SW 1271 (cell line): ENCODE results near the gene CLDN1.

ENCODE experiments used
- DNase-seq, 2 experiments: peaks; one replicate each; lab custom pipeline; 2025; lab: John Stamatoyannopoulos, UW

The CLDN1 gene

DNA sequence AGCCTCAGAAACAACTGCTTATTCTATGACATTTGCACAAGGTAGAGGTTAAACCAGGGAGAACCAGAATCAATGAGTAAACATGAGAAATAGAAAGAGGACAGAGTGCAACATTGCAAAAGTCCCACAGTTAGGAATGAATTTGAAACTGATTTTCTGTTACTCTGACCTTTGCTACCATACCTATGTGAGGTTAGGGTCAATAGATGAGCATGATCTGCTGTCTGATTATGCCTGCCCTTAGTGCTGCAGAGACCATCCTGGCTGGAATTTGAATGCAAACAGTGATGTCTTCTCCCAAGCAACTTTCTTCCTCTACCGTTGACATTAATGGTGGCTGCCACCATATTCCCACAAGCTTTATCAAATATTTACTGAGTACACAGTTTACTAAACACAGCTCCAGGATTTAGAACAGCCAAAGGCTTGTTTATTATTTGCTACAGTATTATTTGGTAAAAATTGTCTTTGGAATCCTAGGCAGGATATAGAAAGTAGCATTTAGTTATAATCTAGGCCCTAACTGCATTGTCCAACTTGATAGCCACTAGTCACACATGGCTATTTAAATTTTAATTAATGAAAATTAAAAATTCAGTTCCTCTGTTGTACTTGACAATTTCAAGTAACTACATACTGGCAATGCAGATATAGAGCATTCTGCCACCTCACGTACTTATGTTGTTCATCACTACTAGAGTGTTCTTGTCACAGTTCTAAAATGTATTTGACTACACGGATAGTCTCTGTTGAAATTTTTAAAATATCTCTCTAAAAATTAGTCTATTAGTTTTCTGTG, 8.9 kb upstream of the CLDN1 start:
- no peak for DNase-seq

DNA sequence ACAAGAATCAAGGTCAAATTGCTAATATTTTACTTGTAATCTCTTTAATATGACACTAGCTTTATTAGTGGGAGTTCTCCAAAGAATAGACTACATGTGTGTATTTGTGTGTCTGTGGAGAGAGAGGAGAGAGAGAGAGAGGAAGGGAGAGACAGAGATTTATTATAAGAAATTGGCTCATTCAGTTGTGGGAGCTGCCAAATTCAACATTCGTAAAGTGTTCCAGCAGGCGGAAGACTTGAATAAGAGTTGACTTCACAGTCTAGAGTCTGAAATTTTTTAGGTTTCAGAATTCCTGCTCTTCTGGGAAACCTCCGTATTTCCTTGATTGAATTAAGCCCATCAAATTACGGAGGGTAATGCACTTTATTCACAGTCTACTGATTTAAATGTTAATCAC, 4.7 kb upstream of the CLDN1 start:
- no peak for DNase-seq

DNA sequence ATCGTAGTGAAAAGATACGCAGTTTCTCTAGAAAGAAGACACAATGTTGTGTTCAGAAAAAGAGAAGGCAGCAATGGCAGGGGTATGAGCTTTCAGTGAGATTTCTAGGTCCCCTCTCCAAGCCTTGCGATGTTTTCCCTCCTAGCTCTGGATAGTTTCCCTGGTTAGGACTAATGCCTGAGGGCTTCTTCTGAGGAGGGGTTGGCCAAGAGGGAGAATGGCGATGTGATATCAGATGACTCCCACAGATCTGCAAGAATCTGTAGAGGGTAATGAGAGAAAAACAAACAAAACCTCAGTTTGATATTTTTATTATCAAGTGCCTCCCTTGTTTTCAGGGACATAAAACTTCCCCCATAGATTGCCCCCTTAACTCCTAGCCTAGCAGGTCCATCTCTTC, 4.1 kb upstream of the CLDN1 start:
- no peak for DNase-seq

DNA sequence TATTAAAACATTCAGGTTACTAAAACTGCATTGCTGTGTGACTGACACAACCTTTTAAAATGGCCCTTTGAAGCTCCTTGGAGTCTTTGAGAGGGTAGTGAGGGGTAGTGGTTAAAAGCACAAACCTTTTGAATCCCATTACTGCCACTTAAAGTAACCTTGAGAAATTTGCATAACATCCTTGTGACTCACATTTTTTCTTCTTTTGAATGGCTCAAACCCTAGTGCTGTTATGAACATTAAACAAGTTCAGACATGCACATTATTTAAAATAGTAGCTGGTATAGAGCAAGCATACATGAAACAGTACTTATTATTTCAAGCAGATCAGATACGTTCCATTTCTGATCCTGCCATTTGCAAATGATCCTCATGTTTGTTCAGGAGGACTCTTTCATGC, 3.7 kb upstream of the CLDN1 start:
- no peak for DNase-seq

DNA sequence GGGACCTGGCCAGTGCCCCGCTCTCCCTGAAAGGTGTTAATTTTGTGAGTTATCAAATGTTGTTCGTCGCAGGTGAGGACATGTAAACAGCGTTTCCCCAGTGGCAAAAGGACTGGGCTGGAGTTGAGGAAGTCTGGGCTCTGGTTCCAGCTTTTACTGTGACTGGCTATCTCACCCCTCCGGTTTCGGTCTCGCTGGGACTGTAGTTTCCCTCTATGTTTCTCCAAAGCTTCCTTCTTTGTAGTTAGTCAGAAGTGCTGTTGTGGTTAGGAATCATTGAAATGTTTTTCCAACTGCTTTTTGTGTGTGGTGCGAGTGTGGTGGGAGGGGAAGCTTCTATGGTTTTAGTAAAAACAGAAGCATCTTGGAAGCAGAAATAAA, 990 bp upstream of the CLDN1 start:
- DNase-seq = no peak

GRCh38 chr3:190322604-190323245, 479 bp upstream of the CLDN1 start:
- no peak for DNase-seq

DNA sequence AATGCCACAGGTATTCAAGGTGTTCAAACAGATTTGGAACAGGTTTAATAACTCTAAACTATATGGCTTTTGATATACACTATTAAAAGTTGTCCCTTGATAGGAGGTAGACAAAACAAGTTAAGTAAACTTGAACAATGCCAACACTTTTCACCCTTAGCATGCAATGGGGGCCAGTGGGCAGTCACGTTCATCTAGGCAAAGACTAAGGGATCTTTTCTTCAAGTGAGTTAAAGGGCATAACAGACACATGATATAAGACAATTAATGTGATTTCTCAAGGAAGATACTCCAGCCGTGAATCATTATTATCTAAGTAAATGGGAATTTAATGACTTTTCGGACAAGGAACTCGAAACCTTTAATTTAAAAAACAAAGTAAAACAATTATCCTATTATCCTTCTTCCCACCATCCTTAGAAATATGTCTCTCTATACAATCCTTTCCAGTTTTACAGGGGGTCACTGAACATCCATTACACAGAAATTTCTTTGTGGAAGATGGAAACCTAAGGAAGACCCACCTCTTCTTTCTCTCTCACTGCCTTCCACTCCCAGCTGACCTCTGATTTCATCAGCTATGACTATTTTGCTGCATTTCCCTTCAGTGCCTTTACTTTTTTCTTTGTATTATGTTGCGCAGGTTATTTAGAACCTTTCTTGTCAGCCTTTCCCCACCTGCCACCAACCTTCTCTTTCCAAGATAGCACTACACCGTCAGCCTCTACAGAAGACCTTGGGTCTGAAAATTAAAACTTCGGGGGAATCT, 1.5 kb downstream of the CLDN1 start:
- DNase-seq = peak in 1 of 2 experiments; percentile 57

DNA sequence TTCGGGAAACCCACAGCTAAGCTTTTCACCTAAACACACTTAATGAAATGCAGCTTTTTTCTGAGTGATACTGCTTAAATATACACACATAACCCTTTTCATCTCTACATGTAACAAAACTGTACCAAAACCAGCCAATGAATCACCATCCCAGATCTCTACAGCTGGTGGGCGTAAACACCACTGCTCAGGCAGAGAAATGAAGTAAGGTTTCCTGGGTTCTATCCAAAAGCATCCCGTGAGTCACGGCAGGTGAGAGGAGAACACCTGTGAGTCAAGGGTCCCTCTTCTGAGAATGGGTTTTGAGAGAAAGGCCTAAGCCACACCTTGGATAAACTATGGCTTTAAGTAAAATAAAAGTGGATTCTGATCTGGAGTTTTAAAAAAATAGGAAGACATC, 2.6 kb downstream of the CLDN1 start:
- DNase-seq = peak in 1 of 2 experiments; percentile 39

- DNase-seq = peak in 1 of 2 experiments; percentile 50
Observed at GRCh38 chr3:190318666-190319065, 3.6 kb downstream of the CLDN1 start.

DNA sequence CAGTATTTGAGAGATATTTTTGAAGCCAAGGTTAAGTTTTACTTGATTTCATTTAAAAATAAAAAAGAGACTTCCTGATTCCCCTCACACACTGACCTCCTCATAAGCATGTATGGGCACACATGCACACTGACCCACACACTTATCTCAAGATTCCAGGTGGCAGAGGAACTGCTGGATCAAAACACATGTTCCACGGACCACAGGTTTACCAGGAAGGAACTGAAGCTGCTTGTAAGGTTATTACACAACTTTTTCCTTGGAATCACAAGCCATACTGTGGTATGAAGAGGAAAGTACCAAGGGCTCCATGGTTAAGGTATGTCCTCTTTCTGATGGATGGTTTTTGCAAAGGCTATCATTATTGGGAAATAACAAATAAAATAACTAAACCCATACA, 7.5 kb downstream of the CLDN1 start:
- DNase-seq = no peak

- DNase-seq = no peak
Observed at GRCh38 chr3:190309414-190309813, 12.8 kb downstream of the CLDN1 start.

DNA sequence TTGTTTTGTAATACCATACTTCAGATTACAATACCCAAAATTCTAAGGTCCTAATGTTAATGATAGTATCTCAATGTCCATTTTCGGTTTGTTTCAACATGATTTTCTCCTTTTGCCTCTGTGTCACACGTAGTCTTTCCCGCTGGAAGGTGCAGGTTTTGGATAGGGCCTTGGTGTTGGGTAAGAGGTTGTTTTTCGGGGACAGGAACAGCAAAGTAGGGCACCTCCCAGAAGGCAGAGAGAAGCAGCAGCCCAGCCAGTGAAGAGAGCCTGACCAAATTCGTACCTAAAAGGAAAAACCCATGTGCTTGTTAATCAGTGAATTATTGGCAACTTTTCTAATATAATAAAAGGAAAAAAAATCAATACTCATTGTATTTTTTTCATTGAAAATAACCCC, 14.1 kb downstream of the CLDN1 start:
- no peak for DNase-seq

- DNase-seq = no peak
Observed at GRCh38 chr3:190307164-190307545, 15.1 kb downstream of the CLDN1 start.

DNA sequence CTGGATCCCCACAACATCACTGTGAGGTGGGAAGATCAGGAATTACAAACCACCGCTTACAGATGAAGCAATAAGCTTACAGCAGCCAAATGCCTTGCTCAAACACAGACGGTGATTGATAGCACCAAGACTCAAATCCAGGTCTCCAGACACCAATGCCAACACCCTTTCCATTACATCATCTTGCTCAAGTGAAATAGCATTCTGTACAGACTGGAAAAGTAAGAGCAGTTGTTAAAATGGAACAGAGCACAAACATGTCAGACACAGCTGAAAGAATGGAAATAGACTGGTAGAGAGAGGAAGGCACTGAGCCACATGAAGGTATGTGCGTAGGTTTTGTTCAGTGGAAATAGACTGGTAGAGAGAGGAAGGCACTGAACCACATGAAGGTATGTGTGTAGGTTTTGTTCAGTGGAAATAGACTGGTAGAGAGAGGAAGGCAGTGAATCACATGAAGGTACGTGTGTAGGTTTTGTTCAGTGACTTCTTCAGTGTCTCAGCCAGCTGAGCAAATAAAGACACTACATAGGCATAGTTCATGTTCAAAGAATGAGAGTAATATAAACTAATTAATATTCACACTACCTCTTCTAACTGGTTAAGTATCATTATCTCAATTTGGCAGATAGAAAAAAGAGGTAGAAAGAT, 15.6 kb downstream of the CLDN1 start:
- DNase-seq = no peak

GRCh38 chr3:190306026-190306425, 16.2 kb downstream of the CLDN1 start:
- no peak for DNase-seq

GRCh38 chr3:190305406-190305805, 16.8 kb downstream of the CLDN1 start:
- peak in 1 of 2 experiments; percentile 43 for DNase-seq

DNA sequence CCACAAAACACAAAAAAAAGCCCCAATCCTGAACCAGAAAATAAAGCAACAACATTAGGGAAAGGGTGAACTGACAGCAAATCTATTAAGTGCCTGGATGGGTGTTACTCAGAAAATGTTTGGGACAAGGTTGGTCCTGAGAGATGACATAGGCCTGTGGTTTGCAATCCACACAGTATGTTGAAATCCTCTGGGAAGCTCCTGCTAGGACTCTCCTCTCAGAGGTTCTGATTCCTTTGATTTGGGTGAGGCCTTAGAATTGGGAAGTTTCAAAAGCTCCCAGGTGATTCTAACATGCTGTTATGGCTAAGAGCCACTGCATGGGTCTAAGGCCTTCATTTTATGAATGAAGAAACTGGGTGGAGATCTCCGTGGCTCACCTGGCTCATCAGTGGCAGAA, 18.4 kb downstream of the CLDN1 start:
- no peak for DNase-seq

- DNase-seq = no peak
Observed at GRCh38 chr3:190302212-190302867, 19.9 kb downstream of the CLDN1 start.

GRCh38 chr3:190301591-190301990, 20.7 kb downstream of the CLDN1 start:
- DNase-seq = no peak

- no peak for DNase-seq
Observed at GRCh38 chr3:190299969-190300368, 22.3 kb downstream of the CLDN1 start.

DNA sequence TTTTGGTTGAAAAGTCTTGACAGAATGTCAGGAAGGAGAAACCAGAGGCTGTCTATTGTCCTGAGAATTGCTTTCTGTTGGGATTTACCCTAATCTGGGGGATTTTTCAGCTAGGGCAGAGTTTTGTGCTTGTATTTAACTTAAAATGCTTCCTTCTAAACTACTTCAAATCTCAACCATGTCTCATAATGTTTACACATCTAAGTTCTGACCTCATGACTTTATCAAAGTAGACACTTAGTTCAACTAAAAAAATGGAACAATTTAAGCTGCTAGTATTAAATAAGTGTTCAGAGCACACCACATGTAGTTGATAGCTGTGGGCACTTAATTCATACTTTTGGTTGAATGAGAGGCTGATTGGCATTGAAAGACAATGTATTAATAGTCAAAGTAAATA, 28.2 kb downstream of the CLDN1 start:
- DNase-seq = no peak

- DNase-seq = no peak
Observed at GRCh38 chr3:190293621-190294020, 28.6 kb downstream of the CLDN1 start.
